Sigmoid colon (tissue), 3 donors: ENCODE results near the gene GPATCH2.

Experiments used
- CTCF ChIP-seq, 4 experiments: fragments of 450-650 bp in 3 of 4; fragments of 200-600 bp in 1 of 4; IDR thresholded peaks; one replicate each; pipeline ENCODE4 v1.5.1; 2016 to 2019; ENCODE audit warnings: antibody characterized with exemption in 4 of 4, mild to moderate bottlenecking in 3 of 4, moderate library complexity in 2 of 4
- POLR2A ChIP-seq, 2 donors: fragments of 450-650 bp; IDR thresholded peaks; one replicate each; pipeline ENCODE4 v1.6.1; 2016; ENCODE audit warnings: antibody characterized with exemption in 2 of 2, mild to moderate bottlenecking in 2 of 2, moderate library complexity in 2 of 2

- TF ChIP-seq CTCF (IDR thresholded peaks at IDR 0.05) = no peak
- no peak for TF ChIP-seq POLR2A (IDR thresholded peaks at IDR 0.05)
Measured at GRCh38 chr1:217617126-217617525, 13.8 kb downstream of the GPATCH2 start.
